CD4-positive, alpha-beta T cell (primary cell): Measurements from ENCODE around the gene CDC7. TPM values are rescaled to one million over a fixed set of nuclear protein-coding genes. Genes with fewer than 3 reads are reported as not detected.

Experiments
- ATAC-seq: fragments of 200-7000 bp; cut with Tn5 transposase; one replicate; pipeline ENCODE4 v1.10.0; 2022; ENCODE audit warnings: mild to moderate bottlenecking; ENCODE audit not compliant: poor library complexity
- CTCF ChIA-PET: fragments of 350-600 bp; sonication (Branson Sonifier 250); formaldehyde crosslinking; loops from one replicate; lab custom pipeline; 2021; ENCODE audit warnings: antibody characterized with exemption, inconsistent platforms; lab: Charles Lee
- POLR2A ChIA-PET: fragments of 350-600 bp; sonication (Branson Sonifier 250); formaldehyde crosslinking; loops from one replicate; lab custom pipeline; 2021; ENCODE audit warnings: antibody characterized with exemption, inconsistent platforms; lab: Charles Lee
- DNase-seq, 14 experiments: peaks; one replicate each; pipeline ENCODE4 v3.0.0-alpha.2; 2013 to 2020; ENCODE audit warnings: mixed read lengths in 2 of 14
- H3K27ac ChIP-seq, 2 donors: one replicate each; pipeline versions ENCODE4 v1.5.1 to v1.7.0; 2013; ENCODE audit warnings: low read length in 2 of 2, low read depth in 1 of 2, mild to moderate bottlenecking in 1 of 2
- H3K27me3 ChIP-seq, 2 experiments: 1 replicate in 1 of 2; 2 replicates in 1 of 2; pipeline versions ENCODE4 v1.6.1 to v1.7.0; 2013; ENCODE audit warnings: low read length in 2 of 2, control low read depth in 1 of 2, mild to moderate bottlenecking in 1 of 2, moderate library complexity in 1 of 2; ENCODE audit not compliant: insufficient read depth in 2 of 2, control insufficient read depth in 1 of 2
- H3K36me3 ChIP-seq: one replicate; pipeline ENCODE4 v1.6.1; 2013; ENCODE audit warnings: low read length, control low read depth; ENCODE audit not compliant: insufficient read depth
- H3K4me1 ChIP-seq: one replicate; pipeline ENCODE4 v1.6.1; 2013; ENCODE audit warnings: low read length, control low read depth; ENCODE audit not compliant: insufficient read depth
- H3K4me3 ChIP-seq: one replicate; pipeline ENCODE4 v1.5.1; 2013; ENCODE audit warnings: mild to moderate bottlenecking, low read length, moderate library complexity
- H3K9me3 ChIP-seq, 2 experiments: 1 replicate in 1 of 2; 2 replicates in 1 of 2; pipeline versions ENCODE4 v1.6.1 to v1.7.0; 2013; ENCODE audit warnings: low read length in 2 of 2, mild to moderate bottlenecking in 2 of 2, control low read depth in 1 of 2, moderate library complexity in 1 of 2; ENCODE audit not compliant: control insufficient read depth in 1 of 2, insufficient read depth in 1 of 2
- H3K27ac Mint-ChIP-seq: one replicate; pipeline ENCODE4 v1.8.0; 2020; ENCODE audit warnings: mixed read lengths
- H3K27me3 Mint-ChIP-seq: one replicate; pipeline ENCODE4 v1.8.0; 2021; ENCODE audit warnings: mixed read lengths
- H3K36me3 Mint-ChIP-seq: one replicate; pipeline ENCODE4 v1.8.0; 2021; ENCODE audit warnings: low read depth, mixed read lengths
- H3K4me1 Mint-ChIP-seq: one replicate; pipeline ENCODE4 v1.8.0; 2021; ENCODE audit warnings: low read depth, mixed read lengths
- H3K4me3 Mint-ChIP-seq: one replicate; pipeline ENCODE4 v1.8.0; 2020; ENCODE audit warnings: mild to moderate bottlenecking, mixed read lengths
- H3K9me3 Mint-ChIP-seq: one replicate; pipeline ENCODE4 v1.8.0; 2020; ENCODE audit warnings: mixed read lengths
- intact Hi-C, 2 experiments: fragments of 100-400 bp; cut with DNase I in 1 of 2; cut with micrococcal nuclease in 1 of 2; formaldehyde crosslinking; loops; one replicate each; pipeline versions ENCODE4 v1.15.1 to v1.9.0; 2023 to 2025; cut with DNase I, micrococcal nuclease
- total RNA-seq, 174 experiments: library from RNA in 2 of 174; stranded (reverse) in 2 of 174; gene quantifications; one replicate each; pipeline ENCODE4 v1.2.3 and lab custom pipeline; 2021 to 2026
- TF ChIP-seq, protein P1 (sequence below): fragments of 200-600 bp; IDR thresholded peaks from one replicate; pipeline ENCODE4 v1.8.0; 2022; ENCODE audit warnings: antibody characterized with exemption, mild to moderate bottlenecking

CDC7 gene
- total RNA-seq, 2 experiments from 2014 or later: 4.2 to 4.8 TPM

DNA sequence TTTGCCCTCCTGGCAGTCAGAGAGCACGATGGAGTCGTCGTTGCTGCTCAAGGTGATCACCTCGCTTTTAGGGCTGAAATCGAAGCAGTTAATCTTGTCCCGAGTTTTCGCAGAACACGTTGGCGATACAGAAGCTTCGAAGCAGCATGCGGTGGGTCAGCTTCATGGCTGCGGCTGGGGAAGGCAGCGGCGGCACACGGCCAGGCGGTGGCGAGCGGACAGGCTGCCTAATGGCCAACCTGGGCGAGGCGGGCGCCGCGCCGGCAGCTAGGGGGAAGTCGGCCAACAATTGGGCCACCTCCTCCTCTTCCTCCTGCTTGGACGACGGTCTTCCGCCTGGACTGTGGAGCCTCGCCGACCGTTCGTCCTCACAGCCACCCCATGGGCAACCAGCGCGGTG lies 34.8 kb downstream of the CDC7 start:
- Histone ChIP-seq H3K36me3 (no peaks in the 10 kb centered on the region), H3K4me1 (peaks cover 6% of the 10 kb centered on the region), H3K27me3 (no peaks in the 10 kb centered on the region), H3K4me3 (no peak overlapping the region), H3K27ac (no peak overlapping the region), H3K9me3 (no peaks in the 10 kb centered on the region)
- ATAC-seq (no peak), DNase-seq (no peak)
- intact Hi-C loops: no loop called here
- peaks cover 8% of the 10 kb centered on the region for H3K4me1 Mint-ChIP-seq
- H3K27ac Mint-ChIP-seq: no peak overlapping the region
- POLR2A ChIA-PET: no interaction called here
- no peaks in the 10 kb centered on the region for H3K27me3 Mint-ChIP-seq
- H3K36me3 Mint-ChIP-seq: no peaks in the 10 kb centered on the region
- no peak overlapping the region for H3K4me3 Mint-ChIP-seq
- no peaks in the 10 kb centered on the region for H3K9me3 Mint-ChIP-seq
- TF ChIP-seq, protein P1, sequence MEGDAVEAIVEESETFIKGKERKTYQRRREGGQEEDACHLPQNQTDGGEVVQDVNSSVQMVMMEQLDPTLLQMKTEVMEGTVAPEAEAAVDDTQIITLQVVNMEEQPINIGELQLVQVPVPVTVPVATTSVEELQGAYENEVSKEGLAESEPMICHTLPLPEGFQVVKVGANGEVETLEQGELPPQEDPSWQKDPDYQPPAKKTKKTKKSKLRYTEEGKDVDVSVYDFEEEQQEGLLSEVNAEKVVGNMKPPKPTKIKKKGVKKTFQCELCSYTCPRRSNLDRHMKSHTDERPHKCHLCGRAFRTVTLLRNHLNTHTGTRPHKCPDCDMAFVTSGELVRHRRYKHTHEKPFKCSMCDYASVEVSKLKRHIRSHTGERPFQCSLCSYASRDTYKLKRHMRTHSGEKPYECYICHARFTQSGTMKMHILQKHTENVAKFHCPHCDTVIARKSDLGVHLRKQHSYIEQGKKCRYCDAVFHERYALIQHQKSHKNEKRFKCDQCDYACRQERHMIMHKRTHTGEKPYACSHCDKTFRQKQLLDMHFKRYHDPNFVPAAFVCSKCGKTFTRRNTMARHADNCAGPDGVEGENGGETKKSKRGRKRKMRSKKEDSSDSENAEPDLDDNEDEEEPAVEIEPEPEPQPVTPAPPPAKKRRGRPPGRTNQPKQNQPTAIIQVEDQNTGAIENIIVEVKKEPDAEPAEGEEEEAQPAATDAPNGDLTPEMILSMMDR: no peak
- CTCF ChIA-PET: no interaction called here

DNA sequence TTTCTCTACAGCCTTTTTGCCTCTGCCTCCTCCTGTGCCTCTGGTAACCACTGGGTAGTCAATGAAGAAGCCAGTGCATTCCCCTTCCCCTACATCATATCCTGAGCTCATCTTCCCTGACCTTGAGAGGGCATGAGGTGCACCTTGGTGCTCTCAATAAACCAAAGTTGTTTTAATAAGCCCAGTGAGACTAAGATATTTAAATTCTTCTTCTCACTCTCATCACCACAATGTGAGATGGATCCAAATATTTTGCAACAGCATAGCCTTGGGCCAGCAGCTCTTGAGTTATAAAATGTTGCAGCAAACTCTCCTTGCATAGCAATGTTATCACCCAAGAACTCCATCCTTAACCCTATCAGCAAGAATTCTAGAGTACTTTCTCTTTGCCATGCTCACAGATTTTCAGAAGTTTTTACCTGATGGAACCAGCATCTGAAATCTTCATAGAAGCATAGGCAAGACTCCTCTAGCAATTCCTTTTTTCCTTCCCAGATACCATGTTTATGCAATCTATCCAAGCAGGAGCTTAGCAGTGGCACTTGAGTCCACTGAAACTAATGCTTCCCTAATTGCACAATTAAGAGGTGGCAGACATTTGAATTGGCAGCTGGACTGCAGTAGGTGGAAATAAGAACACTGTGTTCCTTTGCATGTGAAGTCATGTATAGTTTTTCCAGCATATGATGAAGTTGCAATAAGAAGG lies 36.8 kb downstream of the CDC7 start:
- Mint-ChIP-seq H3K4me1 (peaks cover 18% of the 10 kb centered on the region), H3K27me3 (no peaks in the 10 kb centered on the region), H3K4me3 (no peak overlapping the region), H3K36me3 (no peaks in the 10 kb centered on the region), H3K9me3 (no peaks in the 10 kb centered on the region), H3K27ac (no peak overlapping the region)
- ChIA-PET POLR2A (interaction anchor here (1.3 kb wide), 1 partner anchor 21 kb away, joined by 4 read pairs; no protein-coding TSS in a partner anchor), CTCF (interaction anchor here (0.5 kb wide), 1 partner anchor 92 kb away, joined by 3 read pairs; no protein-coding TSS in a partner anchor)
- Histone ChIP-seq H3K36me3 (no peaks in the 10 kb centered on the region), H3K27me3 (no peaks in the 10 kb centered on the region), H3K4me1 (peaks cover 17% of the 10 kb centered on the region), H3K27ac (no peak overlapping the region), H3K4me3 (no peak overlapping the region), H3K9me3 (no peaks in the 10 kb centered on the region)
- no peak for ATAC-seq
- intact Hi-C loops: no loop called here
- TF ChIP-seq, protein P1: no peak
- DNase-seq: no peak

DNA sequence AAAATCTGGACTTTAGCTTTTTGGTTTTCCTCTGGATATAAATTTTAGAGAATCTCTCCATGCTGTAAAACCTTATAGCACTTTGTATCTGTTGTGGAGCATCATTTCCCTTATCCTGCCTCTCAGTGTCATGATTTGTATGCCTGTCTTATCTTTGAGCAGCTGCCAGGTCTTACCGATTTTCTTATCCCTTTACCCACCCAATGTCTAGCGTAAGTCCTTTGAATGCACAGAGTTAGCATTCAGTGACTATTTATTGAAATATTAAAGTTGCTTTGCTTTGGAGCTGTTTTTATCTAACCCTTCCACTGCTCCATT lies 37.3 kb downstream of the CDC7 start:
- ATAC-seq (no peak), DNase-seq (no peak)
- no peaks in the 10 kb centered on the region for H3K36me3 ChIP-seq
- H3K27me3 Mint-ChIP-seq: no peaks in the 10 kb centered on the region
- peaks cover 16% of the 10 kb centered on the region for H3K4me1 Mint-ChIP-seq
- no peaks in the 10 kb centered on the region for H3K9me3 Mint-ChIP-seq
- no peak overlapping the region for H3K27ac ChIP-seq
- POLR2A ChIA-PET: interaction anchor here (1.3 kb wide), 1 partner anchor 21 kb away, joined by 4 read pairs; no protein-coding TSS in a partner anchor
- H3K9me3 ChIP-seq: no peaks in the 10 kb centered on the region
- H3K4me3 Mint-ChIP-seq: no peak overlapping the region
- H3K4me3 ChIP-seq: no peak overlapping the region
- CTCF ChIA-PET: interaction anchor here (0.5 kb wide), 1 partner anchor 91 kb away, joined by 3 read pairs; no protein-coding TSS in a partner anchor
- no peak overlapping the region for H3K27ac Mint-ChIP-seq
- TF ChIP-seq, protein P1: no peak
- H3K36me3 Mint-ChIP-seq: no peaks in the 10 kb centered on the region
- H3K4me1 ChIP-seq: peaks cover 15% of the 10 kb centered on the region
- H3K27me3 ChIP-seq: no peaks in the 10 kb centered on the region
- intact Hi-C loops: no loop called here
